Activated CD4-positive, alpha-beta T cell treated with anti-CD3 and anti-CD28 coated beads, Interleukin-2, Interleukin-6, amounts not matched to agents 100 ng/mL and 50 ng/mL, durations not matched to agents 16 hours and 8 hours (primary cell): Measurements from ENCODE around the gene CDH2.
"Not testable (repeated sequence)": the region's sequence is repeated elsewhere in the genome, so short reads cannot be mapped to it uniquely, and the experiment has no call there.

Experiments used
- DNase-seq: peaks from one replicate; pipeline ENCODE4 v3.0.0-alpha.2; 2020

Gene CDH2

DNA sequence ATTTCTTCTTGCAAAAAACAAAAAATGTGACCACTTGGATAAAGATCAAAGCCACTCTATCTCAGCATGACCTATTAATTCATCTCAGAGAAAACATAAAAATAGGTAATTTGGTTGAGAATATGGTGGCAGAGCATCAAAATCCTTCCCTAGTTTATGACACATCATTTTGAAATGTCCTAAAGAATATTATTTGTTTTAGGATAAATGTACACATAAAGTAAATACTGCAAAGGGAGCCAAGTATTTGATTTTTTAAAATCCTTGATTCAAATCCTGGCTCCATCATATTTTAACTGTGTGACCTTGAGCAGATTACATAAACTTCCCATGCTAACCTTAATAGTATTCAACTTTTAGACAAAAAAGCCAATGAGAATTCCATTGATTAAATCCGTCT, 206.6 kb downstream of the CDH2 start:
- no peak for DNase-seq

DNA sequence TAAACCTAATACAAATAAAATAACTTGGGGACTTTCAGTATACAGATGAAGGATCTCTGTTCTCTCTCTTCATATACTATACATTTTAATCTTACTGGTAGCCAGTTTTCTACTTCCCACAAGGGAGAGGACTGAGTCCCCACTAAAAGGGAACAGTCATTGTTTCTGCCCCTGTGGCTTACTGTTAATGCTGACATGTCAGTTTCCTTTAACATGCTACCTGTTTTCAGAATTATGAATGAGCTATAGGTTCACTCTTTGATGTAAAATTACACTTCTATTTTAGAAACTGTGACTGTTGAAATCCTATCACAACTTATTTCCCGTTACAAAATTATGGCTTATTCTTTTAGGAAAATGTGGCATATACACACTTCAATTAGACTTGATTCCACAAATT, 207.7 kb downstream of the CDH2 start:
- DNase-seq = no peak

DNA sequence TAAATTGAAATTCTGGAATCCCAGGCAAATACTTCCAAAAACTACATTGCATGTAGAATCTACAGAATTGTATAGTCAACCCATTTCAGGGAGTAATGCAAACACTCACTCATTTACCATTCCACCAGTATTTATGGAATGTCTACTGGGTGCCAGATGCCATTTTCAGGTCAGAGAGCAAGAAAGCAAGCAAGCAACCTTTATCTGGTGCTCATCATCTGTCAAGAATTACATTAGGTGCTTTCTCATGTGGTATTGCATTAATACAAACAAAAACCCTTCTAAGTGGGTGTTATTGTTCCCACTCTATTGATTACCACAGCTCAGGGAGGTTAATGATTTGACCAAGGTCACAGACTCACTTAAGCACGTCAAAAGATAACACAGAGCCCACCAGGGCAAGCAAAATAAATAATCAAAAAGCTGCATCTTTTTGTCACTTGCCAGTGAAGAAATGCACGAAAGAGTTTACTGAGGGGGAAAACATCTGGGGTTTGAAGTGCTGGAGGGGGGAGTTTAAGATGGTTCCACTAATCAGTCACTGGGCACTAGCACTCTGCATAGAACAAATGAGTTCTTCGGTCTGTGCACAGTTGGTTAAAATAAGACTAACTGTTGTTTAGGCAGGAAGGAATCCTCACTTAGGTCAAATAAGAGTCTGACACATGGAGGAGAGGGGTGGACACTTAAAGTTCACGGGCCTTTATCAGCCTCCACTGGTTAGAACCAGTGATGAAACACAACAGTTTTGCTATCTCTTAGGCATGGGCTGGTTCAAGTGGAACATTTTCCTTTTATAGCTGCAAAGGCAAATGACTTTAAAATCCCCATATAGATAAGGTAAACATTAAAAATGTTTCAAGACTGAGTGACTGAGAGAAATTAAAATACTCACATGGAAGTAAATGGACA, 208.8 kb downstream of the CDH2 start:
- DNase-seq = no peak

DNA sequence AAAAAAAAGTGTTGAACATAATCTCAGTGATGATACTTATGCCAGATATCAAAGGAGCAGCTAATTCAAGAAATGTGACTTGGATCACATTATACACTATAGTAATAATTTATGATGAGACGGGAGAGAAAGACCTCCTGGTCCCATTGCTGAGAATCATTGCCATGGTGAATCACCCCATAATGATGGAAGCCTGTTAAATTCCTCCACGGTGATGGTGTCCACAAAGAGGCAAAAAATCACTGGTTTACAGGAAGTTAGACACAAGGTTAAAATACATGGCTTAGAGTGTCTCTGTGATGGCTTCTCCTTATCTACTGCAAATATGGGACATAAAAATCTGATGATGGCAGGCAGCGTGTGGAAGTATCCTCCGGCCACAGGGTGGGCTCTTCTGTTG, 210.0 kb downstream of the CDH2 start:
- DNase-seq = no peak

DNA sequence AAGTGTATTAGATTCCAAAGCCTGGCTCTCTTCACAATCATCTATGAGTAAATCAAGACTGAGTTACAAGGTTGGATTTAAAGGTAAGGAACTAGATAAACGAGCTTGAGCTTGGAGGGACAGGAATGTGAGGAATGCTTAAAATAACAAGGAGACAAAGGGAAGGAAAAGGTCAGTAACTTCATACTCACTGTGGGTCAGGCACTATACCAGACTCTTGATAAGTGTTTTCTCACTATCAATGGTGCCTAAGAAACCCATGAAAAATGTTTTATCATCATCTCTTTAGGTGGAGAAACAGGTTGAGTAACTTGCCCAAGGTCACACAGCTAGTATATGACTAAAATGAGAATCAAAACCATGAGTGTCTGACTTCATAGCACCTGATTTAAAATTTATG, 212.1 kb downstream of the CDH2 start:
- no peak for DNase-seq

DNA sequence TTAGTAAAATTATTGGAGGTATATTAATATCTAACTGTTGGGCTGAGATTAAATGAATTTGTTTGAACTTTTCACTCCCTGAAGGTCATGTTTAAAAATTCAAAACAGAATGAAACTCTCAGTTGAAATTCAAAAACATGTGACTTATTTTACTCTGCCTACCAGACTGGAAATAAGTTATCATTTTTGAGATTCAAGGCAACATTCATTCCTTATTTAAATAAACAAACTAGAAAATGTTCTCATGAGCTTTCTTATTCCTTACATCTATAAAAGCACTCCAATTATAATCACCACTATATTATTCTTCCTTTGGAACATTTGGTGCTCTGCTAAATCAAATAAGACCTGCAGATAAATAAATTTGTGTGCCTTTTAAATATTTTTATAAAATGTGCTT, 217.8 kb downstream of the CDH2 start:
- DNase-seq = no peak

DNA sequence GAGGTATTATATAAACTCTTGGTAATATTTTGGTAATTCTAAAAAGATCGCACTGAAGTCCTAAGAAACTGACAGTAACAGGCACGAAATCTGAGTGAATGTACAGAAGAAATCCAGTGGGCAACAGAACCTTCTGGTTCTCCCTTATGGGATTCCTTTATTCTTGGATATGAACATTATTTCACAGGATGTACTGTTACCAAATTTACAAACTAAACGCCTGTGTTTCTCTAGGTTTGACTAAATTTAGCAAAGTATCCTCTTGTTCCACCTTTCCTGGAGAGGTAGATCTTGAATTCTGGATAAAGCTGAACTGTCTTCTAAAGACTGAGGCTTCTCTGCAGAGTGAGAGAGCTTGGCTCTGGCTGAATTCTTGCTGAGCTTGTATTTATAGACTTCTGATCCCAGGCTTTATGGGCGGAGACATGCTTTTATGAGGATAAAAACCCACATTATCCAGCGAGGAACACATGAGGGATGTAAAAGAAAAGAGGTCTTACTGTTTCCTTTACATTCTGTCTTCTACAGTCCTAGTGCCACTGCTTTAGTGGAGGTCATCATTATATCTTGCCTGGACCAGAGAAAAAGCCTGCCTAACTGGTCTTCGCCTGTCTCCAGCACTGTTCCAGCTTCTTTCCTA, 220.8 kb downstream of the CDH2 start:
- DNase-seq = no peak

DNA sequence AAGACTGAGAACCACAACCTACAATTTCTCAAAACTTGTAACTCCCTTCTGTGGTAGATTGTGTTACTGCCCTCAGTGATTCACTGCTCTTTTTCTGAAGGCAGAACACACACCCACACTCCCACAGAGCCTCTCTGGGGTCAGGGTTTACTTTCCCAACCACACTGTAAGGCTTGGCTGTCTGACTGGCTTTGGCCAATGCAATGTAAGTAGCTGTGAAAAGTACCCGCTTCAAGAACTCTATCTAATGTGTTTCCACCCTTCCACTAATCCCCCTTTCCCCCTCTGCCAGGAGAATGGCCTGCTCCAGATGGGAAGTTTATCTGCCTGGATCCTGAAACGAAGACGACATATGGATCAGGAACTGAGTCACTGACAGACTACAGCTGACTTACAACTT, 222.7 kb downstream of the CDH2 start:
- no peak for DNase-seq

DNA sequence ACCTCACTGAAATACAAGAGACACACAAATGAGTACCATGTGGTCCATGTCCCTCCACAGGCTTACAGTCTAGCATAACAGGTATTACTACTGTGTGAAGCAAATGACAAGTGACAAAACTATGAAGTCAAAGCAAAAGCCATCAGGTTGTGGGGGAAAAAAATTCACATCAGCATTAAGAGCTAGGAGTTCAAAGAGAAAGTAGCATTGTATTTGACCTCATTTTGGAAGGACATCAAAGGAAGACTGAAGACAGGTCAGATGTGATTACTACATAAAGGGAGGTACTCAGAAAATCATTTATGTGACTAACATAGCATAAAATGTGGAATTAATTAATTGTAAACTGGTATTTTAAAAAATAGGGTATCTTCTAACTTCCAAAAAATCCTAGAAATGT, 224.2 kb downstream of the CDH2 start:
- no peak for DNase-seq

DNA sequence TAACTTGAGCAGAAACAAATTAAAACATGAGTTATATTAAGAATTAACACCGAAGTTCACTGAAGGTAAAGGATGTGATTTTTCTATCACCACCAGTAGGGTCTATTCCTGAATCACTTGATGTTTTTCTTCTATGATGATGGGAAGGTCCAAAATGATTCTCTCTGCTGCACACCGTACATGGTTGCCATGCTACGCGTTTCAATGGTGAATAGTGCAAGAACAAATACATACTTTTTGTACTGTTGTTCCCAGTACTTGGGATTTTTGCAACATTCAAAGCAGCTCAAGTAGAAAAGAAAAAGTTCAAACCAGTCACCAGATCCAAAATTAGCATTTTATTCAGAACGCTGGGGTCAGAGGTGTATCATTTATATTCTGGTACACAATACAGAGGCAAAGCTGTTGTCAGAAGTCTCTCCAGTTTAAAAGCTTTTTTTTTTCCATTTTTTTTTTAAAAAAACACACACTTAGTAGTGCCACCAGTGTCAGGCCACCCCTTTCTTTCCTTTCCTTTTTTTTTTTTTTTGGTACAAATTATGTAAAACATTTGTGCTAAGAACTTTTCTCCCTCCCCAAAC, 226.2 kb downstream of the CDH2 start:
- no peak for DNase-seq

DNA sequence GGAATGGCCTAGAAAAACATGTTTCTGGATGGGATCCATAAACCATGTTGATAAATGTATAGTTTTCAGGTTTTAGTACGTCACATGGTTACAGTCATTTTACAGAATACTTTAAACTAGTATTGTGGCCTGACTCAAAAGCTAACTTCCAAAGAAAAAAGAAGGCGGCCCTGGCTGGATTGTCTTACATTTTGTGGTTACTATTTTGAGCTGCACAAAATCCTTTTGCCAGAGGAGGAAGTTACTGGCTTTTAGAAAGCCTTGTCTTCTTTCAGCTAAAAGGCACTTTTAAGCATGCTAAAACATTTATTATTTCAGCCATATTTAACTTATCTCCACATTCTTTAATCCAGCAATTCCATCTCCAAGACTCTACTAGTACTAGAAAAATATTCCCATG, 227.9 kb downstream of the CDH2 start:
- DNase-seq = no peak

DNA sequence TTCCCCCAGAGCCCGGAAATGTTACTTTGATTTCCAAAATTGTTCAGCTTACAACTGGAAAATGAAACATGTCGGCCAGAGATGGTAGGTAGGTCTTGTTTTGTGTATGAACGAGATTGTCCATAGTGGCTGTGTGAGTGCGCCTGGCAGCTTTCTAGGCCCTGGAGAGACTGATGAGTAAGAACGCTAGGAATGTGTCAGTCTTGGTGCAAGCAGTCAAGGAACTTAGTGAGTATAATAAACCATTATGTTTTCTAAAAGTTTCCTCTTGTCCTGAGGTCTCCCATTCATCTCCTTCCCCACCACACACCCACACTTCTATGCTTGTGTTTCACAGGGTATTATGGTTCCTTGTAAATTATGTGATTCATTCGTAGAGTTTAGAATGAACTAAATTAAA, 234.2 kb downstream of the CDH2 start:
- DNase-seq = no peak

DNA sequence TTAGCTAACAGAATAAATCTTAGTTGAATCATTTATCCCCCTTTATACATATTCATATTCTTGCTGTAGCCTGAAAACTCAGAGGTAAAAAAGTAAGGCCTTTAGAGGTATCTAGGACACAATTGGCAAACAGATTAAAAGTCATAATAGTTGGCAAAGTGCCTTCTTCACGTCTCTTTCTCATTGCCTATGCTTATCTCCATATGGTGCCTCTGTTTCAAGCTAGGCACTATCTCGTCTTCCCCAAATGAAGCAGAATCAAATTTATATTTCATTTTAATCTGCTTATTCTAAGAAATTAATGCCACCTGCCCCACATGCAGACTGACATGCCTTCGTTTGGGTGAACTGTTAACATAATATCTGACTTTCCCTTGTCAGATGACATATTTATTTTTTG, 245.4 kb downstream of the CDH2 start:
- no peak for DNase-seq

DNA sequence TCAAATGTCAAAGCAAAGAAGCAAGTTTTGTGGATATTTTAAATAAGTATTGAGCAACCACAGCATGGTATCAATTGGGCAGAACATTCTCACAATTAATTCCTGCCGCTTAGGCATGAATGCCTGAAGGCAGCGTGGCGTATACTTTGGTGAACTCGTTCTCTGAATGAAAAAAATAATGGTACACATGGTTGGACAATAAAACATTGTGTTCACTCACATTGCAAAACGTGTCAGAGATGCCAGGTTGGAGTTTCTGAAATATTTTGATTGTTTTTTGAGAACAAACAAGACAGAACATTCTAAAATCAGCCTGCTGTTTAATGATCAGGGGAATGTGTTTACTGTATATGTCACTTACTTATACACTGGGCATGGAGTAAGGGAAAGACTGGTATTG, 254.2 kb downstream of the CDH2 start:
- DNase-seq = no peak

DNA sequence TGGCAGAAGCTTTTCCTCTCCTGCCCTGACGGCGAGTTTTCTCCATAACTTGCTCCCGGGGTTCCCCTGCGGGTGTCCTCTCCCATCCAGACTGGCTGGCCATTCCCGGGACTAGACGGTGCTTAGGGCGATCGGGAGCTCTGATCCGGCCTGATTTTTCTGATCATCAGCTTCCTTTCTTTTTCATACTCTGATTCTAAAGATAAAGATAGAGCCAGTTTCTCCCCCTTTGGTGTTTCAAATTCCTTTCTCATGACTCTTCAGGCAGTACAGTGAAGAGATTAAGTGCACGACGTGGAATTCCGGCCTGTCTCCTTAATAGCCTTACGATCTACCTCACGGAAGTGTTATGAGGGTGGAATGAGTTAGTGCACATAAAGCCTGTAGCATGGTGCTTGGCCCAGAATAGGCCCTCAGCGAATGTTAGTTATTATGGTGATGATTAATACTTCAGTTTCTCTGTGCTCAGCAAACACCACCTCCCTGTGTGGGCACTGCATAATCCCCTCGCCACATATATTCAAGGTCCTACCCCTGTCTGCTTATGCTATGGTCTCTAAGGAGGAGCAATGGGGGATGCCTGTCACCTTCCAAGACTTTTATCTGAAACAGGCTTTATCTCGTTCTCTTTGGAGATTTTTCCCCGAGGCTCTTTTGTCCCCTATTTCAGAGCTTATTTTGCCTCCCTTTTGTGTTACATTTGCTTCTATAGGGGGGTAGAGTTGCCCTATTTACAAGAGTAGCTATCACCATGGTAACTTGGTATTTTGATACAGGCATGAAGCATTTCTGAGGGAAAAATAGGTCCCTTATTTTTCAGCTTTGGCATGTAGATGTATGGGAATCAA, 254.8 kb downstream of the CDH2 start:
- no peak for DNase-seq

DNA sequence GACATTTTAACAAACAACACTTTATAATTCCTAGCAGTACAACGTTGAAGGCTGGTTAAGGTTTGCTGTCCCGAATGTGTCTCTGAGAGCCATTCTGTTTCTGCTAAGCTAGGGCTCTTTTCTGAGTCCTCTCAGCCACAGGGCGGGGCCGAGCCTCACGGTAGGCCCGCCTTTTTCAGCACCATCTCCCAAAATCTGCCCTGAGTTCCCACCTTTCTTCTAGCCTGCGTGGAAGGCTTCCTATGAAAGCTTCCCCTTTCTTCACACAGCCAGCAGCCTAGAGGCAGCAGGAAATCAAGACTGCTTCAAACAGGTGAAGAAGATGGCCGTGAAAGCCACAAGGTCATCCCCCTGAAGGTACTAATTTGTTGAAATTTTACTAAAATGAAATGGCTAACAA, 255.5 kb downstream of the CDH2 start:
- no peak for DNase-seq

DNA sequence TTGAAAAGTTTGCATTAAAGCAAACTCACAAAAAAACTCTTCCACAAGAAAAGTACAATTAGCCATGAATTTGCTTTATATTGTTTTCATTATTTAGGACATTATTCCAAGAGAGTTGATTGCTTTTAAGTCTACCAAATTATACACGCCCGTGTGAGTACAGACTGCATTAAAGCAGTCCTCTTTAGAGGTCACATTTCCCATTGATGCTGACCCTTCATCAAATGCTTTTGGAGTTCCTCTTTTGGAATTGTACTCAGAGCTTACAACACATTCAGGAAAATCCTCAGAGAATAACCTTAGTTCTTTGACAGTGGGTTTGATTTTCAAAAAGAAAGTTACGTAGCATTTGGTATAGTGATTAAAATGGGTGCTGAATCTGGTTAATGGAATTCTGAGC, 256.1 kb downstream of the CDH2 start:
- DNase-seq = no peak

DNA sequence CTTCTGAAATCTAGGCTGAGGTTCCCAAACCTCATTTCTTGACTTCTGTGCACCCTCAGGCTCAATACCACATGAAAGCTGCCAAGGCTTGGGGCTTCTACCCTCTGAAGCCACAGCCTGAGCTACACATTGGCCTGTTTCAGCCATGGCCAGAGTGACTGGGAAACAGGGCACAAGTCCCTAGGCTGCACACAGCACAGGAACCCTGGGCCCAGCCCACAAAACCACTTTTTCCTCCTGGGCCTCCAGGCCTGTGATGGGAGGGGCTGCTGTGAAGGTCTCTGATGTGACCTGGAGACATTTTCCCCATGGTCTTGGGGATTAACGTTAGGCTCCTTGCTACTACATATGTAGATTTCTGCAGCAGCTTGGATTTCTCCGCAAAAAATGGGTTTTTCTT, 270.7 kb downstream of the CDH2 start:
- not testable (repeated sequence) for DNase-seq

DNA sequence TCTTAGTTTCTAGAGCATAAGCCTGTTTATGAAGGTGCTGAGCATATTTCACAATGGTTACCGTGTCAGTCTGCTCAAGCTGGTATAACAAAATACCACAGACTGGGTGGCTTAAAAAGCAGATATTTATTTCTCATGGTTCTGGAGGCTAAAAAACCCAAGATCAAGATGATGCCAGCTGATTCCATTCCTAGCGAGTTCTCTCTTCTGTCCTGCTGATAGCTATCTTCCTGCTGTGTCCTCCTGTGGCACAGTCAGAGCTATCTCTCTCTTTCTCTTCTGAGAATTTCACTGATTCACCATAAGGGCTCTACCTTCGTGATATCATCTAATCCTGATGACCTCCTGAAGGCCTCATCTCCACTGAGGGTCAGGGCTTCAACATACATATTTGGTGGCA, 273.0 kb downstream of the CDH2 start:
- DNase-seq = no peak

DNA sequence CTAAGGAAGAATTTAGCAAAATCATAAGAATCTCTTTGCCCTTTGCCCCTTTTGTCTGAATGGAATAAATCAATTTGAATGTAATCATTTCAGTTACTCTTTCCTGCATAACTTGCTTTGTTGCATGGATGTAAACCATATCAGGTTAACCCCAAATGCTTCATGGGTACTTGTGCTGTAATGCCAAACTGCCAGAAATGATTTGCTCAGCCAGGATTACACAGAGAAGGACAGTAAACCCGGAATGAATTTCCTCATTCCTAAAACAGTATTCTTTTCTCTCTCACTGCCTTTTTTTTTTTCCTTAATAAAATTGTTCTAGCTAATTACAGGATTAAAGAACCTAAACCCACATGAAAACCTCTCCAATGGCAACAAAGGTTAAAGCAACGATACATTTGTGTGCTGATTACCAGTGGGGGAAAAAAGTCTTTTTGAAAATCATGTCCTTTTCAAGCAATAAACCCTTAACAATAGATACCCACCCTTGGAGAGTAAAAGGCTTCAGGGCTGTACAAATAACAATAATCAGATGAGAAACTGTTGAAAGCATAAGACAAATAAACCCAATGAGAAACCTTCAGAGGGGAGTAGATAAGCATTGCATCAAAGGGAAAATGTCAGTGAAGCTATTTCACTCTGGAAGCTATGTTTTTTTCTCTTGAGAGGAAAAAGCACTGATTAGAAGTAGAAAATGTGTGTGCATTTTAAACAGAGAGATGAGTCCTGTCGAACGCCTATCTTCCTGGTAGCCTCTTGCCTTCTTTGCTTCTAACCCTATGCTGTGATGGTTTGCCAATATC, 275.3 kb downstream of the CDH2 start:
- DNase-seq = no peak
